Measurements from ENCODE around the gene MICALL1. TPM values are rescaled to one million over a fixed set of nuclear protein-coding genes. Genes with fewer than 3 reads are reported as not detected.

Gene MICALL1
- total and polyA plus RNA-seq, 2 of the 13 experiments (the other 11 are each of a cell fraction or from before 2014, with no cell fraction given) = 7.6 to 10.6 TPM

DNA sequence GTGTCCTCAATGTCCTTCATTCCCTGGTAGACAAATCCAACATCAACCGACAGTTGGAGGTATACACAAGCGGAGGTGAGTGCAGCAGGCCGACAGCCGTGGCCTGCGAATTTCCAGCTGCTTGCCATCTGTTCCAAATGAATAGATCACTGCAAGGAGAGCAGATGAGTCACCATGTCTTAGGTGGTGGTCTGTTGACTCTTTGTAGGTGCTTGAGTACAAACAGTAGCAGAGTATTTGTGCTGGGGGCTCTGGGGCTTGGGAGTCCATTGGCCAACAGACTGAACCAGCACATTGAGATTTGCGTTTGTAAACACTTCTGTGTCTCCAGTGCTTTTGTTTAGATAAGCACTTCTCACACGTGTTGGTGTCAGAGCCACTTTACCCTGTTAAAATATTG, 35.8 kb upstream of the MICALL1 start (continued):
- TF ChIP-seq ZKSCAN8 (CRISPR knock-in tag; IDR thresholded peaks at IDR 0.05; ENCODE audit: borderline replicate concordance) (no peak), ZNF205 (CRISPR knock-in tag; IDR thresholded peaks at IDR 0.05) (no peak), ZBTB1 (CRISPR knock-in tag; IDR thresholded peaks at IDR 0.05; ENCODE audit: borderline replicate concordance) (no peak), U2AF1 (optimal IDR thresholded peaks at IDR 0.05; ENCODE audit: low read depth, low read length) (no peak), MBD4 (IDR thresholded peaks at IDR 0.05; ENCODE audit: borderline replicate concordance, low read length) (no peak)
- TF ChIP-seq, protein P1, sequence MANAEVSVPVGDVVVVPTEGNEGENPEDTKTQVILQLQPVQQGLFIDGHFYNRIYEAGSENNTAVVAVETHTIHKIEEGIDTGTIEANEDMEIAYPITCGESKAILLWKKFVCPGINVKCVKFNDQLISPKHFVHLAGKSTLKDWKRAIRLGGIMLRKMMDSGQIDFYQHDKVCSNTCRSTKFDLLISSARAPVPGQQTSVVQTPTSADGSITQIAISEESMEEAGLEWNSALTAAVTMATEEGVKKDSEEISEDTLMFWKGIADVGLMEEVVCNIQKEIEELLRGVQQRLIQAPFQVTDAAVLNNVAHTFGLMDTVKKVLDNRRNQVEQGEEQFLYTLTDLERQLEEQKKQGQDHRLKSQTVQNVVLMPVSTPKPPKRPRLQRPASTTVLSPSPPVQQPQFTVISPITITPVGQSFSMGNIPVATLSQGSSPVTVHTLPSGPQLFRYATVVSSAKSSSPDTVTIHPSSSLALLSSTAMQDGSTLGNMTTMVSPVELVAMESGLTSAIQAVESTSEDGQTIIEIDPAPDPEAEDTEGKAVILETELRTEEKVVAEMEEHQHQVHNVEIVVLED (CRISPR knock-in tag; IDR thresholded peaks at IDR 0.05; ENCODE audit: borderline replicate concordance) = no peak

DNA sequence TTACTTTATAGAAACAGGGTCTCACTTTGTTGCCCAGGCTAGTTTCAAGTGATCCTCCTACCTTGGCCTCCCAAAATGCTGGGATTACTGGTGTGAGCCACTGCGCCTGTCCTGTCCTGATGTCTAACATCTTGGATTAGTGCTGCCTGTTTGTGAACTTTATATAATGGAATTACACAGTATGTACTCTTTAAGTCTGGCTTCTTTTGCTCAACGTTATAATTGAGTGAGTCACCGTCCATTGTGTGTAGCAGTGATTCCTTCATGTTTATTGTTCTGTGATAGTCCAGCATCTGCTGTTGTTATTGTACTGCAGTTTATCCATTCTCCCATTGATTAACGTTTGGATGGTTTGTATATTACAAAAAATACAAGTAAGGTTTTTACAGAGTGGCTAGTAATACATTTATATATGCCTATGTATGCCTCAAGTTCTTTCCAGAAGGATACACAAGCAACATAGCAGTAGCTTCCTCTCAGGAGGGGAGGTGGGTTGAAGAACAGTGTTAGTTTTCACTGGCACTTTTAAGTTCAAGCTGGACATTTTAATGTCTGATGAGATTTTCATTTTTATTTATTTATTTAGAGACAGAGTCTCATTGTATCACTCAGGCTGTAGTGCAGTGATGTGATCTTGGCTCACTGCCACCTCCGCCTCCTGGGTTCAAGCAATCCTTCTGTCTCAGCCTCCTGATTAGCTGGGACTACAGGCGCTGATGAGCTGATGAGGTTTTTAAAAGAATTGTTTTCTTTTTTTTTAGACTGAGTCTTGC, 25.2 kb upstream of the MICALL1 start:
- H3K4me2 ChIP-seq (ENCODE audit: low read depth, low read length) = no peak overlapping the region
- no peaks in the 10 kb centered on the region for H3K9me3 ChIP-seq (ENCODE audit: low read length)
- ATAC-seq = no peak
- no TSS peak for BruUV-seq (replicated peaks)
- H3K27me3 ChIP-seq (ENCODE audit: control insufficient read depth in 1 of 2, insufficient read depth in 2 of 2, low read length in 2 of 2) = no peaks in the 10 kb centered on the region
- intact Hi-C loops (cut with micrococcal nuclease; ENCODE audit: unreplicated experiment) (no loop called here), in situ Hi-C loops (cut with HindIII; ENCODE audit: extremely low pct_ligation_motif_present, low pct_unique_long_range_greater_than_20kb) (no loop called here)
- no peak overlapping the region for H3K27ac ChIP-seq (ENCODE audit: extremely low read length, insufficient read depth, low read length)
- 94% methylated on average over 6 of the region's 6 CpGs for WGBS (ENCODE audit: low lambda C conversion rate)
- peaks cover 31 to 74% of the 10 kb centered on the region in 2 experiments for H3K36me3 ChIP-seq (replicated peaks in 1 of 2; ENCODE audit: control insufficient read depth in 1 of 2, insufficient read depth in 2 of 2, low read length in 2 of 2)
- DNase-seq (ENCODE audit: low spot score) = no peak
- no peaks in the 10 kb centered on the region for H4K20me1 ChIP-seq (ENCODE audit: insufficient read depth, low read length)
- no peaks in the 10 kb centered on the region for H3K4me1 ChIP-seq (ENCODE audit: insufficient read depth, low read length)
- no peak overlapping the region for H2AFZ ChIP-seq (ENCODE audit: low read length)
- H3K79me2 ChIP-seq (ENCODE audit: insufficient read depth, low read length) = no peaks in the 10 kb centered on the region
- CTCF ChIA-PET (ENCODE audit: low intra/inter-chr PET ratio, low total read pairs) = no interaction called here
- no peak overlapping the region for H3K9ac ChIP-seq (ENCODE audit: insufficient read depth, low read depth, low read length)
- FAIRE-seq = no peak
- POLR2A ChIA-PET = no interaction called here
- H3K4me3 ChIP-seq (replicated peaks in 1 of 3; ENCODE audit: insufficient read depth in 1 of 3, low read depth in 2 of 3, low read length in 3 of 3) = no peak overlapping the region
- TF ChIP-seq, protein P2, sequence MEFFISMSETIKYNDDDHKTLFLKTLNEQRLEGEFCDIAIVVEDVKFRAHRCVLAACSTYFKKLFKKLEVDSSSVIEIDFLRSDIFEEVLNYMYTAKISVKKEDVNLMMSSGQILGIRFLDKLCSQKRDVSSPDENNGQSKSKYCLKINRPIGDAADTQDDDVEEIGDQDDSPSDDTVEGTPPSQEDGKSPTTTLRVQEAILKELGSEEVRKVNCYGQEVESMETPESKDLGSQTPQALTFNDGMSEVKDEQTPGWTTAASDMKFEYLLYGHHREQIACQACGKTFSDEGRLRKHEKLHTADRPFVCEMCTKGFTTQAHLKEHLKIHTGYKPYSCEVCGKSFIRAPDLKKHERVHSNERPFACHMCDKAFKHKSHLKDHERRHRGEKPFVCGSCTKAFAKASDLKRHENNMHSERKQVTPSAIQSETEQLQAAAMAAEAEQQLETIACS (CRISPR knock-in tag; IDR thresholded peaks at IDR 0.05) = no peak
- TF ChIP-seq, protein P3, sequence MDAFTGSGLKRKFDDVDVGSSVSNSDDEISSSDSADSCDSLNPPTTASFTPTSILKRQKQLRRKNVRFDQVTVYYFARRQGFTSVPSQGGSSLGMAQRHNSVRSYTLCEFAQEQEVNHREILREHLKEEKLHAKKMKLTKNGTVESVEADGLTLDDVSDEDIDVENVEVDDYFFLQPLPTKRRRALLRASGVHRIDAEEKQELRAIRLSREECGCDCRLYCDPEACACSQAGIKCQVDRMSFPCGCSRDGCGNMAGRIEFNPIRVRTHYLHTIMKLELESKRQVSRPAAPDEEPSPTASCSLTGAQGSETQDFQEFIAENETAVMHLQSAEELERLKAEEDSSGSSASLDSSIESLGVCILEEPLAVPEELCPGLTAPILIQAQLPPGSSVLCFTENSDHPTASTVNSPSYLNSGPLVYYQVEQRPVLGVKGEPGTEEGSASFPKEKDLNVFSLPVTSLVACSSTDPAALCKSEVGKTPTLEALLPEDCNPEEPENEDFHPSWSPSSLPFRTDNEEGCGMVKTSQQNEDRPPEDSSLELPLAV (CRISPR knock-in tag; conservative IDR thresholded peaks at IDR 0.05; ENCODE audit: low read depth) = no peak
- no peak for TF ChIP-seq ZSCAN25 (CRISPR knock-in tag; IDR thresholded peaks at IDR 0.05)
- TF ChIP-seq ZNF558 (CRISPR knock-in tag; IDR thresholded peaks at IDR 0.05; ENCODE audit: borderline replicate concordance) = no peak
- TF ChIP-seq ZNF292 (CRISPR knock-in tag; IDR thresholded peaks at IDR 0.05; ENCODE audit: borderline replicate concordance, low read depth) = no peak
- no peak for TF ChIP-seq TEAD3 (CRISPR knock-in tag; optimal IDR thresholded peaks at IDR 0.05; ENCODE audit: borderline replicate concordance)
- TF ChIP-seq, protein P4, sequence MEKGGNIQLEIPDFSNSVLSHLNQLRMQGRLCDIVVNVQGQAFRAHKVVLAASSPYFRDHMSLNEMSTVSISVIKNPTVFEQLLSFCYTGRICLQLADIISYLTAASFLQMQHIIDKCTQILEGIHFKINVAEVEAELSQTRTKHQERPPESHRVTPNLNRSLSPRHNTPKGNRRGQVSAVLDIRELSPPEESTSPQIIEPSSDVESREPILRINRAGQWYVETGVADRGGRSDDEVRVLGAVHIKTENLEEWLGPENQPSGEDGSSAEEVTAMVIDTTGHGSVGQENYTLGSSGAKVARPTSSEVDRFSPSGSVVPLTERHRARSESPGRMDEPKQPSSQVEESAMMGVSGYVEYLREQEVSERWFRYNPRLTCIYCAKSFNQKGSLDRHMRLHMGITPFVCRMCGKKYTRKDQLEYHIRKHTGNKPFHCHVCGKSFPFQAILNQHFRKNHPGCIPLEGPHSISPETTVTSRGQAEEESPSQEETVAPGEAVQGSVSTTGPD (CRISPR knock-in tag; IDR thresholded peaks at IDR 0.05) = no peak
- no peak for TF ChIP-seq SP1 (IDR thresholded peaks at IDR 0.05)
- no peak for TF ChIP-seq SP1 (CRISPR knock-in tag; IDR thresholded peaks at IDR 0.05)
- TF ChIP-seq ZNF768 (CRISPR knock-in tag; IDR thresholded peaks at IDR 0.05) = no peak
- TF ChIP-seq, protein P5, sequence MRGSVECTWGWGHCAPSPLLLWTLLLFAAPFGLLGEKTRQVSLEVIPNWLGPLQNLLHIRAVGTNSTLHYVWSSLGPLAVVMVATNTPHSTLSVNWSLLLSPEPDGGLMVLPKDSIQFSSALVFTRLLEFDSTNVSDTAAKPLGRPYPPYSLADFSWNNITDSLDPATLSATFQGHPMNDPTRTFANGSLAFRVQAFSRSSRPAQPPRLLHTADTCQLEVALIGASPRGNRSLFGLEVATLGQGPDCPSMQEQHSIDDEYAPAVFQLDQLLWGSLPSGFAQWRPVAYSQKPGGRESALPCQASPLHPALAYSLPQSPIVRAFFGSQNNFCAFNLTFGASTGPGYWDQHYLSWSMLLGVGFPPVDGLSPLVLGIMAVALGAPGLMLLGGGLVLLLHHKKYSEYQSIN (CRISPR knock-in tag; IDR thresholded peaks at IDR 0.05; ENCODE audit: borderline replicate concordance) = no peak
